ENCODE measurements around the gene FAM53B. TPM values are rescaled to one million over a fixed set of nuclear protein-coding genes. Genes with fewer than 3 reads are reported as not detected.

FAM53B gene
- total and polyA plus RNA-seq, 8 donors = 12.8 to 34.6 (median 23.0) TPM

- intact Hi-C loops (cut with DNase I) = no loop called here
- no peak for ATAC-seq
These were observed 145.2 kb downstream of the FAM53B start for GRCh38 chr10:124598773-124599587.

GRCh38 chr10:124598196-124598595 lies 146.0 kb downstream of the FAM53B start:
- H3K4me3 ChIP-seq = no peak overlapping the region
- TF ChIP-seq CTCF (IDR thresholded peaks at IDR 0.05) = no peak
- ATAC-seq (no peak), DNase-seq (peak in 1 of 4 donors; percentile 53)
- no peaks in the 10 kb centered on the region for H3K4me1 ChIP-seq
- intact Hi-C loops (cut with DNase I) = no loop called here
- H3K9me3 ChIP-seq = no peaks in the 10 kb centered on the region
- no peaks in the 10 kb centered on the region for H3K27me3 ChIP-seq
- H3K36me3 ChIP-seq = no peaks in the 10 kb centered on the region
- H3K27ac ChIP-seq = no peak overlapping the region

More at GRCh38 chr10:124598773-124599587, 145.2 kb downstream of the FAM53B start:
- H3K36me3 ChIP-seq = no peaks in the 10 kb centered on the region
- no peaks in the 10 kb centered on the region for H3K9me3 ChIP-seq
- no peak overlapping the region for H3K4me3 ChIP-seq
- peak in 1 of 4 donors; percentile 13 for DNase-seq
- H3K27ac ChIP-seq = no peak overlapping the region
- H3K4me1 ChIP-seq = no peaks in the 10 kb centered on the region
- TF ChIP-seq CTCF (IDR thresholded peaks at IDR 0.05) = no peak
- H3K27me3 ChIP-seq = no peaks in the 10 kb centered on the region

DNA sequence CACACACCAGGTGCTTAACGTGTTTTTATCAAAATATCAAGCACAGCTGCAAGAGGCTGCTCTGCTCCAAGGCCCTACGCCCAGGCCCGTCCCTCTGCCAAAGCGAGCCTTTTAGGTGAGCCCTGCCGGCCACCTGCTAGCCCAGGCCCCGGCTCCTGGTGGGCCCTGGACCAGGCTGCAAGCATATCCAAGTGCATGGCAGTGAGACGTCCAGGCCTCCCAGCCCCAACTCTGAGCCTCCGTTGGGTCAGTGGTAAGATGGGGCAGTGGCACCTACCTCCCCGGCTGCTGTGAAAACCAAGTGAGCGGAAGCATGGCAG lies 146.4 kb downstream of the FAM53B start:
- Histone ChIP-seq H3K9me3 (no peaks in the 10 kb centered on the region), H3K4me1 (no peaks in the 10 kb centered on the region), H3K27ac (no peak overlapping the region), H3K27me3 (no peaks in the 10 kb centered on the region), H3K4me3 (no peak overlapping the region), H3K36me3 (no peaks in the 10 kb centered on the region)
- no peak for ATAC-seq
- DNase-seq = peak in 1 of 4 donors; percentile 74
- no peak for TF ChIP-seq CTCF (IDR thresholded peaks at IDR 0.05)
- intact Hi-C loops (cut with DNase I) = no loop called here

DNA sequence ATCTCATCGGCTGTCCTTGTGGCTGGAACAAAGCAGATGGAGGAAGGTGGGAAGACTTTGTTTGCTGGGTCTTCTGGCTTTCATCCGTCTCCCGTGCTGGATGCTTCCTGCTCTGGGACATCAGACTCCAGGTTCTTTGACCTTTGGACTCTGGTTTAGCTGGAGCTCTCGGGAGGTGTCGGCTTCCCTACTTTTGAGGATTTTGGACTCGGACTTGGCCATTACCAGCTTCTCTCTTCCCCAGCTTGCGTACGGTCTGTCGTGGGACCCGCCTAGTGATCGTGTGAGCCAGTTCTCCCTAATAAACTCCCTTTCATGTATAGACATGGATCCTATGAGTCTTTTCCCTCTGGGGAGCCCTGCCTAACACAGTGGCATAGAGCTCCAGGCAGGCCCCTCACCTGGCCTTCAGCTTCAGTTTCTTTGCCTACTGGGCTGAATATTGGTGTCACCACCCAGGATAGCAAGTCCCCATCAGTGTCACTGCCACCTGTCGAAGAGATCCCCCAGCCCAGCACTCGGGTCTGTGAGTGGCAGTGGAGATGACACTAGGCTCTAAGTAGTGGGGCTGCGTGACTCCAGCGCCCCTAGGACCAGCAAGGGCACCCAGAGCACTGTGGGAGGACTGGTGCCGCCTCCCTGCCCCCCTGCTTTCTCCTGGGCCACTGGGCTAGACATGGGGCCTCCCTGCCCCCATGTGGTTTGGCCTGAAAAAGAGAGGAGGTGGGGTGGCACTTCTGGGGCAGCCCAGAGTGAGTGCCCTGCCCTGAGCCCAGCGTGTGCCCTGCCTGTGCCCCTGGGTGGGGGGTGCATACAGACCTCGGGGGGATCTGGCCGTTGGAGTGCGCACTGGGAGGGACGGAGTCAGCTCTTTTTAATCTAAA lies 147.0 kb downstream of the FAM53B start:
- H3K27ac ChIP-seq = no peak overlapping the region
- no peaks in the 10 kb centered on the region for H3K4me1 ChIP-seq
- no peak for TF ChIP-seq CTCF (IDR thresholded peaks at IDR 0.05)
- no peaks in the 10 kb centered on the region for H3K27me3 ChIP-seq
- no peaks in the 10 kb centered on the region for H3K36me3 ChIP-seq
- intact Hi-C loops (cut with DNase I) = no loop called here
- H3K4me3 ChIP-seq = no peak overlapping the region
- ATAC-seq (no peak), DNase-seq (peak in 1 of 4 donors; percentile 13)
- H3K9me3 ChIP-seq = no peaks in the 10 kb centered on the region
